Common myeloid progenitor, CD34-positive (primary cell): ENCODE measurements around the gene MSTO1.
"Not testable (repeated sequence)": the region's sequence is repeated elsewhere in the genome, so short reads cannot be mapped to it uniquely, and the experiment has no call there.

ENCODE experiments used
- CTCF ChIA-PET: fragments of 350-600 bp; sonication (Branson Sonifier 250); formaldehyde crosslinking; loops from one replicate; lab custom pipeline; 2021; ENCODE audit warnings: antibody characterized with exemption; lab: Charles Lee
- POLR2A ChIA-PET: fragments of 350-600 bp; sonication (Branson Sonifier 250); formaldehyde crosslinking; loops from one replicate; lab custom pipeline; 2021; ENCODE audit warnings: antibody characterized with exemption; lab: Charles Lee
- DNase-seq, 3 donors: peaks; one replicate each; pipeline versions ENCODE4 v3.0.0 to v3.0.0-alpha.2; 2013
- H3K27ac ChIP-seq, 2 experiments: 1 replicate in 1 of 2; 2 replicates in 1 of 2; pipeline ENCODE4 v1.7.0; 2013; ENCODE audit warnings: inconsistent platforms in 2 of 2, low read length in 2 of 2, mild to moderate bottlenecking in 2 of 2, low read depth in 1 of 2, moderate library complexity in 1 of 2; ENCODE audit not compliant: severe bottlenecking in 2 of 2, insufficient read depth in 1 of 2, poor library complexity in 1 of 2
- H3K27me3 ChIP-seq, 5 experiments: replicated peaks in 2 of 5; 1 replicate in 3 of 5; 2 replicates in 2 of 5; pipeline versions ENCODE4 v1.6.1 to v1.7.0; 2013; ENCODE audit warnings: low read length in 4 of 5, mild to moderate bottlenecking in 2 of 5, moderate library complexity in 2 of 5, inconsistent platforms in 1 of 5; ENCODE audit not compliant: insufficient read depth in 5 of 5, control insufficient read depth in 4 of 5
- H3K36me3 ChIP-seq, 4 experiments: 1 replicate in 2 of 4; 2 replicates in 2 of 4; pipeline versions ENCODE4 v1.6.1 to v1.7.0; 2013; ENCODE audit warnings: low read length in 3 of 4, control low read depth in 1 of 4, mild to moderate bottlenecking in 1 of 4; ENCODE audit not compliant: control insufficient read depth in 4 of 4, insufficient read depth in 4 of 4
- H3K4me1 ChIP-seq, 4 experiments: 1 replicate in 3 of 4; 2 replicates in 1 of 4; pipeline versions ENCODE4 v1.6.1 to v1.7.1; 2013; ENCODE audit warnings: low read length in 3 of 4, mild to moderate bottlenecking in 3 of 4, control low read depth in 1 of 4, inconsistent platforms in 1 of 4, moderate library complexity in 1 of 4; ENCODE audit not compliant: control insufficient read depth in 4 of 4, insufficient read depth in 4 of 4; ENCODE audit errors: control extremely low read depth in 1 of 4
- H3K4me3 ChIP-seq, 7 experiments: 1 replicate in 4 of 7; 2 replicates in 3 of 7; pipeline versions ENCODE4 v1.5.1 to v1.7.0; 2013; ENCODE audit warnings: mild to moderate bottlenecking in 7 of 7, low read length in 6 of 7, moderate library complexity in 6 of 7, inconsistent platforms in 2 of 7, low read depth in 2 of 7, control low read depth in 1 of 7; ENCODE audit not compliant: insufficient read depth in 4 of 7, control insufficient read depth in 1 of 7; ENCODE audit errors: extremely low read depth in 1 of 7
- H3K9me3 ChIP-seq, 5 experiments: 1 replicate in 4 of 5; 2 replicates in 1 of 5; pipeline versions ENCODE4 v1.6.1 to v1.7.1; 2013; ENCODE audit warnings: low read length in 4 of 5, mild to moderate bottlenecking in 2 of 5, inconsistent platforms in 1 of 5, low read depth in 1 of 5, moderate library complexity in 1 of 5; ENCODE audit not compliant: control insufficient read depth in 4 of 5, insufficient read depth in 2 of 5; ENCODE audit errors: control extremely low read depth in 1 of 5
- WGBS: methylation state at CpG from one replicate; pipeline ENCODE4 v1.1.5; 2013; ENCODE audit not compliant: insufficient coverage; 5-methylcytosine and 5-hydroxymethylcytosine counted together

The MSTO1 gene

GRCh38 chr1:155651861-155652661 lies 42.0 kb downstream of the MSTO1 start:
- POLR2A ChIA-PET = no interaction called here
- Histone ChIP-seq H3K27ac (no peak overlapping the region), H3K4me3 (no peak overlapping the region), H3K9me3 (no peaks in the 10 kb centered on the region), H3K27me3 (peaks cover 0 to 2% (median 0%) of the 10 kb centered on the region in 5 experiments), H3K4me1 (peaks cover 0 to 9% (median 5%) of the 10 kb centered on the region in 4 experiments), H3K36me3 (no peaks in the 10 kb centered on the region)
- DNase-seq = no peak
- WGBS = 50% methylated on average over 2 of the region's 3 CpGs
- CTCF ChIA-PET = interaction anchor here (1.2 to 1.3 kb wide), 2 partner anchors 9 to 12 kb away, joined by 3 read pairs; no protein-coding TSS in a partner anchor

GRCh38 chr1:155652951-155653350 lies 42.9 kb downstream of the MSTO1 start:
- H3K27ac ChIP-seq = no peak overlapping the region
- POLR2A ChIA-PET = no interaction called here
- peaks cover 0 to 2% (median 0%) of the 10 kb centered on the region in 5 experiments for H3K27me3 ChIP-seq
- H3K9me3 ChIP-seq = no peaks in the 10 kb centered on the region
- 88% methylated on average over 2 of the region's 3 CpGs for WGBS
- H3K36me3 ChIP-seq = no peaks in the 10 kb centered on the region
- DNase-seq = no peak
- H3K4me3 ChIP-seq = no peak overlapping the region
- H3K4me1 ChIP-seq = peaks cover 0 to 9% (median 5%) of the 10 kb centered on the region in 4 experiments
- CTCF ChIA-PET = no interaction called here

GRCh38 chr1:155657463-155657862 lies 47.4 kb downstream of the MSTO1 start:
- WGBS = 90% methylated on average over 2 of the region's 2 CpGs
- POLR2A ChIA-PET = interaction anchor here (0.6 to 0.7 kb wide), 2 partner anchors 52 to 69 kb away, joined by 3 to 9 read pairs; no protein-coding TSS in a partner anchor

GRCh38 chr1:155661239-155661638 lies 51.2 kb downstream of the MSTO1 start:
- H3K27ac ChIP-seq, H3K4me3 ChIP-seq, H3K27me3 ChIP-seq, DNase-seq, POLR2A ChIA-PET, CTCF ChIA-PET, H3K4me1 ChIP-seq, H3K9me3 ChIP-seq: not testable (repeated sequence)
- WGBS = no CpG with 5 or more reads among the region's 4 CpGs
- H3K36me3 ChIP-seq = peaks cover 22 to 73% (median 51%) of the 10 kb centered on the region in 4 experiments

More at GRCh38 chr1:155657463-155657862, 47.4 kb downstream of the MSTO1 start:
- no peak overlapping the region for H3K27ac ChIP-seq
- CTCF ChIA-PET = no interaction called here
- H3K4me1 ChIP-seq = no peaks in the 10 kb centered on the region
- no peaks in the 10 kb centered on the region for H3K9me3 ChIP-seq
- peaks cover 0 to 2% (median 0%) of the 10 kb centered on the region in 5 experiments for H3K27me3 ChIP-seq
- H3K36me3 ChIP-seq = peaks cover 14 to 39% (median 33%) of the 10 kb centered on the region in 4 experiments
- no peak for DNase-seq
- no peak overlapping the region for H3K4me3 ChIP-seq
